ENCODE results near the gene CD248.
A peak's percentile ranks its signal among the peaks of the same experiment; 100 is the strongest.

The CD248 gene

DNA sequence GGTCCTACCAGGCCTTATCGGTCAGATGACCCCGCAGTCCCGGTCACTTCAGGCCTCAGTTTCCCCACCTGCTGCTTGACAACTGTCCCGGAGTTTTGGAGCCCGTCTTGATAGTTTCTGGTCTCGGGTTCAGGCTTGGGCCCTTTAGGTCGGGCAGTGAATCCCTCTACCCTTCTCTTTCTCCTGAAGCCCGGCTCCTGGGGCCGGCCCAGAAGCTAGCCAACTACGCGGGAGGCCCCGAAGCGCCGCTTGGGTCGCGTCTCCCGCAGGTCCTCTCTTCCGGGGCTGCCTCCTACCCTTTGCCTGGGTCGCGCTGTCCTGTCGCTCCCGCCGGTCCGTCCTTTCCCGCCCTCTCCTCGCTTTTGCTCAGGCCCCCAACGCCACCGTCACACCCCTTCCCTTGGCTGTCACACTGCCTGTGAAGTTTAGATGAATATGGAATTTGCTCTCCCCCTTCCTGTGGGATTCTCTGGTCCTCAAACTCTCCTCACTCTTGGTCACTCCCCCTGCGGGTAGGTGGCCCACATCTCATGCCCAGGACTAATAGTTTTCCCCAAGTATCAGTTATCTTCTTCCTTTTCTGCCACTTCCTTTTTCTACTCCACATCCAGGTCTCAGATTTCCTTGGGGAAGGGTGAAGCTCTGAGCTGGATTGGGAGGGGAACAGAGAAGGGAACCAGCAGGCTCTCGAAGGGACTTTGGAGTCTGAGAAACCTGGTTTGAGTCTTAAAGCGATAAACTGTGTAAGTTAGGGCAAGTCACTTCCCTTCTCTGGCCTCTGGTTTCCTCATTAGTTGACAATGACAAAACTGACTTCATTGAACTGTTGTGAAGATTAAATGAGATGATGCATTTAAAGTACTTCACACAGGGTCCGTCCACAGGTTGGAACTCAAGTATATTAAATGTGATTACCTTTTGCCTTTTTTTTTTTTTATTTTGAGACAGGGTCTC is 47.6 kb downstream of the CD248 start:
- no peak for DNase-seq

- DNase-seq: peak; percentile 94
Measured at GRCh38 chr11:66268244-66268951, 48.4 kb downstream of the CD248 start, which contains the start of gene RAB1B. TSS of gene RAB1B (plus strand) at chr11:66268639. CDS start at chr11:66268680, 41 bp downstream.

DNA sequence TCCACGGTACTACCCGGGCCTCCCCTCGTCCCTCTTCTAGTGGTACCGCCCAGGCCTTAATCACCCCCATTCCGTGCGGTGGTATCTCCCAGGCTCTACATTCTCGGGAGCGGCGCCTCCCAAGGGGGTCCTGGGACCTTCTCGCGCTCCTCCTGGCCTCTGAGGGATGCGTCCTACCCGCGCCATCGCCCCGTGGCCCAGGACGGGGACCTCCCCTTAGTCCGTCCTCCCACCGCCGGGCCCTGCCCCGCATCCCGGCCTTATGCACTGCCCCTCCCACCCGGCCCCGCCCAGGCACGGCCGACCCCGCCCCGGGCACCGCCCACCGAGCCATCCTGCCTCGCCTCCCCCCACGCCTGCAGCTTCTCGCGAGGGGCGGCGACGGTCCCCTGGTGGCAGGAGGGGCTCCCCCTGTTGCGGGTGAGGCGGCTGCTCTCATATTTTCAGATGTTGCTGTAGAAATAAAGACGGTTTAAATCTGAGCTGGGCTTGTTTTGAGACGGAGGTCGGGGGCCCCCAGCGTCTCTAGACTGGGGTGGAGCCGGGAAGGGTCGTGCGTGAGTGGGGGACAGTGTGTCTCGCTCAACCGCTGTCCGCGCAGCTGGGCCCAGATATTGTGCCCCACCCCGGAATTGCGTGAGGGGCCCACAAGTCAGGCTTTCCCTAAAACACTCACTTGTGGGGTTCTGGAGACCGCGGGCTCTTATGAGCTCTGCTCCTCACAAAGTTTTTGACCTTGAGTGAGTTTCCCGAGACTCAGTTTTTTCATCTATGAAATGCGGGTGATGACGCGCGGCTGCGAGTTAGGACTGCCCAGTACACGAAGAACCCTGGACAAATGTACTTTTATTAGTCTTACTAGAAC is 49.2 kb downstream of the CD248 start:
- DNase-seq: peak; percentile 62

DNA sequence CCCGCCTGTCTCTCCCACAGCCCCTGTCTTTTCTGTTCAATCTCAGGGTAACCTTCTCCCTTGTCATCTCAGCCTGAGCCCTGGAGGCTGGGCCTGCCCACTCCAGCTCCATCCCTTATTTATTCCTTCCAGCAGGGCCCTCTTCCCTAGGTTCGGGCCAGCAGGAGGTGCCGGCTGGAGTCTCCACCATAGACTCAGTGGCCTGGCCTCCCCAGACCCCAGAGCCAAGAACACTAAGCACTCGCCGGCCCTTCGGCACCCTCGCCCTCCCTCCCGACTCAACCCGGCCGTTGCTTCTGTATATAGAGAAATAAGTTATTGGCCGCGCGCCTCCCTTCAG is 49.8 kb downstream of the CD248 start:
- DNase-seq: no peak

GRCh38 chr11:66266378-66267038 is 50.3 kb downstream of the CD248 start:
- no peak for DNase-seq

GRCh38 chr11:66265531-66266377 is 51.1 kb downstream of the CD248 start:
- DNase-seq: no peak

GRCh38 chr11:66264914-66265313 is 51.9 kb downstream of the CD248 start:
- no peak for DNase-seq
